ENCODE results near the gene AK2.

AK2 gene

GRCh38 chr1:33003657-33004056 is 33.0 kb downstream of the AK2 start:
- Histone ChIP-seq H3K9me3 (no peaks in the 10 kb centered on the region), H3K4me1 (no peaks in the 10 kb centered on the region), H3K27me3 (no peaks in the 10 kb centered on the region), H3K4me3 (ENCODE audit: low read depth, low read length) (no peak overlapping the region), H3K36me3 (peaks cover 3% of the 10 kb centered on the region; the same call in 1 of the 2 replicates)
- no peak for TF ChIP-seq CTCF (IDR thresholded peaks at IDR 0.05; ENCODE audit: low read depth, low read length)
- DNase-seq = no peak

- no peaks in the 10 kb centered on the region for H3K4me1 ChIP-seq
- no peaks in the 10 kb centered on the region for H3K9me3 ChIP-seq
- no peak for TF ChIP-seq CTCF (IDR thresholded peaks at IDR 0.05; ENCODE audit: low read depth, low read length)
- DNase-seq = no peak
- H3K36me3 ChIP-seq = no peaks in the 10 kb centered on the region
- H3K27me3 ChIP-seq = no peaks in the 10 kb centered on the region
- no peak overlapping the region for H3K4me3 ChIP-seq (ENCODE audit: low read depth, low read length)
These were observed 34.7 kb downstream of the AK2 start for GRCh38 chr1:33002006-33002405.

- TF ChIP-seq CTCF (IDR thresholded peaks at IDR 0.05; ENCODE audit: low read depth, low read length) = no peak
- H3K36me3 ChIP-seq = no peaks in the 10 kb centered on the region
- no peaks in the 10 kb centered on the region for H3K27me3 ChIP-seq
- H3K4me3 ChIP-seq (ENCODE audit: low read depth, low read length) = no peak overlapping the region
- no peaks in the 10 kb centered on the region for H3K4me1 ChIP-seq
- DNase-seq = no peak
- no peaks in the 10 kb centered on the region for H3K9me3 ChIP-seq
These were observed 35.4 kb downstream of the AK2 start for GRCh38 chr1:33001282-33001681.

- no peaks in the 10 kb centered on the region for H3K9me3 ChIP-seq
- no peaks in the 10 kb centered on the region for H3K27me3 ChIP-seq
- TF ChIP-seq CTCF (IDR thresholded peaks at IDR 0.05; ENCODE audit: low read depth, low read length) = no peak
- no peak overlapping the region for H3K4me3 ChIP-seq (ENCODE audit: low read depth, low read length)
- DNase-seq = no peak
- no peaks in the 10 kb centered on the region for H3K4me1 ChIP-seq
- no peaks in the 10 kb centered on the region for H3K36me3 ChIP-seq
These were observed 36.2 kb downstream of the AK2 start for GRCh38 chr1:33000427-33001026.

- H3K4me3 ChIP-seq (ENCODE audit: low read depth, low read length) = no peak overlapping the region
- H3K27me3 ChIP-seq = no peaks in the 10 kb centered on the region
- H3K9me3 ChIP-seq = no peaks in the 10 kb centered on the region
- TF ChIP-seq CTCF (IDR thresholded peaks at IDR 0.05; ENCODE audit: low read depth, low read length) = no peak
- no peaks in the 10 kb centered on the region for H3K36me3 ChIP-seq
- no peaks in the 10 kb centered on the region for H3K4me1 ChIP-seq
- DNase-seq = no peak
These were observed 37.7 kb downstream of the AK2 start for GRCh38 chr1:32998997-32999396.

- H3K4me1 ChIP-seq = no peaks in the 10 kb centered on the region
- H3K9me3 ChIP-seq = no peaks in the 10 kb centered on the region
- no peak for TF ChIP-seq CTCF (IDR thresholded peaks at IDR 0.05; ENCODE audit: low read depth, low read length)
- H3K27me3 ChIP-seq = no peaks in the 10 kb centered on the region
- DNase-seq = no peak
- no peak overlapping the region for H3K4me3 ChIP-seq (ENCODE audit: low read depth, low read length)
- H3K36me3 ChIP-seq = no peaks in the 10 kb centered on the region
These were observed 38.6 kb downstream of the AK2 start for GRCh38 chr1:32998064-32998463.

Data from BE2C (cell line).